ENCODE measurements around the gene DDN.

GRCh38 chr12:49032679-49033447 is 33.7 kb upstream of the DDN start:
- no peak for TF ChIP-seq POLR2A (IDR thresholded peaks at IDR 0.05; ENCODE audit: low read depth, low read length)
- TF ChIP-seq, protein P1, sequence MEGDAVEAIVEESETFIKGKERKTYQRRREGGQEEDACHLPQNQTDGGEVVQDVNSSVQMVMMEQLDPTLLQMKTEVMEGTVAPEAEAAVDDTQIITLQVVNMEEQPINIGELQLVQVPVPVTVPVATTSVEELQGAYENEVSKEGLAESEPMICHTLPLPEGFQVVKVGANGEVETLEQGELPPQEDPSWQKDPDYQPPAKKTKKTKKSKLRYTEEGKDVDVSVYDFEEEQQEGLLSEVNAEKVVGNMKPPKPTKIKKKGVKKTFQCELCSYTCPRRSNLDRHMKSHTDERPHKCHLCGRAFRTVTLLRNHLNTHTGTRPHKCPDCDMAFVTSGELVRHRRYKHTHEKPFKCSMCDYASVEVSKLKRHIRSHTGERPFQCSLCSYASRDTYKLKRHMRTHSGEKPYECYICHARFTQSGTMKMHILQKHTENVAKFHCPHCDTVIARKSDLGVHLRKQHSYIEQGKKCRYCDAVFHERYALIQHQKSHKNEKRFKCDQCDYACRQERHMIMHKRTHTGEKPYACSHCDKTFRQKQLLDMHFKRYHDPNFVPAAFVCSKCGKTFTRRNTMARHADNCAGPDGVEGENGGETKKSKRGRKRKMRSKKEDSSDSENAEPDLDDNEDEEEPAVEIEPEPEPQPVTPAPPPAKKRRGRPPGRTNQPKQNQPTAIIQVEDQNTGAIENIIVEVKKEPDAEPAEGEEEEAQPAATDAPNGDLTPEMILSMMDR (IDR thresholded peaks at IDR 0.05; ENCODE audit: extremely low read depth in 1 of 2, insufficient read depth in 1 of 2, low read depth in 1 of 2, low read length in 2 of 2): no peak

Data from endothelial cell of umbilical vein (primary cell).